HepG2 (cell line): ENCODE measurements around the gene RCBTB1. TPM values are rescaled to one million over a fixed set of nuclear protein-coding genes. Genes with fewer than 3 reads are reported as not detected.
A peak's percentile ranks its signal among the peaks of the same experiment; 100 is the strongest.

ENCODE experiments used
- BHLHE40 ChIP-seq: IDR thresholded peaks from 2 replicates; pipeline ENCODE4 v1.6.1; 2011; ENCODE audit warnings: low read length, improper control_type of control experiment
- CTCF ChIP-seq: sonication (generic); formaldehyde crosslinking; IDR thresholded peaks from 2 replicates; pipeline ENCODE4 v1.5.0; 2020; ENCODE audit warnings: mild to moderate bottlenecking, missing genetic modification reagents, moderate library complexity
- ELF4 ChIP-seq: sonication (generic); formaldehyde crosslinking; IDR thresholded peaks from 2 replicates; pipeline ENCODE4 v1.5.0; 2020; ENCODE audit warnings: missing genetic modification reagents, mild to moderate bottlenecking, moderate library complexity, borderline replicate concordance
- HMG20B ChIP-seq: conservative IDR thresholded peaks from 2 replicates; pipeline ENCODE4 v1.6.1; 2016; ENCODE audit warnings: missing genetic modification reagents, missing compliant biosample characterization
- KDM6A ChIP-seq: IDR thresholded peaks from 2 replicates; pipeline ENCODE4 v1.6.1; 2016; ENCODE audit warnings: low read depth
- MTA3 ChIP-seq: sonication (generic); formaldehyde crosslinking; IDR thresholded peaks from 2 replicates; pipeline ENCODE4 v1.4.0; 2020; ENCODE audit warnings: missing genetic modification reagents
- NKX3-1 ChIP-seq: sonication (generic); formaldehyde crosslinking; IDR thresholded peaks from 2 replicates; pipeline ENCODE4 v1.5.0; 2020; ENCODE audit warnings: missing genetic modification reagents
- NR3C1 ChIP-seq: sonication (generic); formaldehyde crosslinking; IDR thresholded peaks from 2 replicates; pipeline ENCODE4 v1.4.0; 2020; ENCODE audit warnings: missing genetic modification reagents
- RCOR2 ChIP-seq: IDR thresholded peaks from 2 replicates; pipeline ENCODE4 v1.6.1; 2016; ENCODE audit warnings: missing biosample characterization, missing genetic modification reagents
- SKIL ChIP-seq: sonication (generic); formaldehyde crosslinking; IDR thresholded peaks from 2 replicates; pipeline ENCODE4 v1.8.0; 2022; ENCODE audit warnings: missing genetic modification reagents, mild to moderate bottlenecking, moderate library complexity, borderline replicate concordance
- SPEN ChIP-seq: sonication (generic); formaldehyde crosslinking; IDR thresholded peaks from 2 replicates; pipeline ENCODE4 v1.5.1; 2020; ENCODE audit warnings: low read depth, mild to moderate bottlenecking, missing genetic modification reagents
- ZMAT5 ChIP-seq: sonication (generic); formaldehyde crosslinking; IDR thresholded peaks from 2 replicates; pipeline ENCODE4 v1.5.0; 2020; ENCODE audit warnings: mild to moderate bottlenecking, low read depth, missing genetic modification reagents, borderline replicate concordance
- ZNF44 ChIP-seq: sonication (generic); formaldehyde crosslinking; IDR thresholded peaks from 2 replicates; pipeline ENCODE4 v1.5.1; 2020; ENCODE audit warnings: mild to moderate bottlenecking, missing genetic modification reagents
- ZNF501 ChIP-seq: sonication (generic); formaldehyde crosslinking; IDR thresholded peaks from 2 replicates; pipeline ENCODE4 v1.5.1; 2020; ENCODE audit warnings: mild to moderate bottlenecking, moderate library complexity, missing genetic modification reagents
- ZNF589 ChIP-seq: sonication (generic); formaldehyde crosslinking; conservative IDR thresholded peaks from 2 replicates; pipeline ENCODE4 v1.8.0; 2022; ENCODE audit warnings: mild to moderate bottlenecking, moderate library complexity, missing genetic modification reagents
- ZNF724P ChIP-seq: sonication (generic); formaldehyde crosslinking; IDR thresholded peaks from 2 replicates; pipeline ENCODE4 v1.8.0; 2022; ENCODE audit warnings: missing genetic modification reagents, borderline replicate concordance
- polyA plus RNA-seq, 8 experiments: library from polyadenylated mRNA; depleted of rRNA in 3 of 8; stranded (reverse) in 7 of 8; unstranded in 1 of 8; fragments of >200 nt; fragmentation: Illumina TruSeq in 4 of 8; extraction: Trizol in 4 of 8; gene quantifications; 2 replicates each; pipeline versions ENCODE4 v1.2.1 to v1.2.3, GENCODE V29; 2011 to 2016; ENCODE audit warnings: low read depth in 4 of 8, missing spikeins in 1 of 8, mixed read lengths in 1 of 8; ENCODE audit not compliant: insufficient read depth in 1 of 8
- total RNA-seq, 5 experiments: library from RNA; depleted of rRNA; stranded (reverse); fragments of >200 nt; fragmentation: Illumina TruSeq; extraction: Trizol; gene quantifications; 2 replicates each; pipeline ENCODE4 v1.2.3, GENCODE V29; 2016; ENCODE audit warnings: low read depth in 1 of 5
- TF ChIP-seq, protein P1 (sequence below): IDR thresholded peaks from 2 replicates; pipeline ENCODE4 v1.6.1; 2012; ENCODE audit warnings: low read length, improper control_type of control experiment
- TF ChIP-seq, protein P2 (sequence below): sonication (generic); formaldehyde crosslinking; IDR thresholded peaks from 2 replicates; pipeline ENCODE4 v1.4.0; 2020; ENCODE audit warnings: missing genetic modification reagents
- TF ChIP-seq, protein P3 (sequence below): sonication (generic); formaldehyde crosslinking; IDR thresholded peaks from 2 replicates; pipeline ENCODE4 v1.4.0; 2020; ENCODE audit warnings: mild to moderate bottlenecking, missing genetic modification reagents

RCBTB1 gene
- total and polyA plus RNA-seq, 2 of the 13 experiments (the other 11 are each of a cell fraction or from before 2014, with no cell fraction given): 13.4 to 21.6 TPM

- TF ChIP-seq ZNF44 (CRISPR knock-in tag): no peak
- peak; percentile 49; the same call in 1 of the 2 replicates for TF ChIP-seq RCOR2 (CRISPR knock-in tag)
- TF ChIP-seq NR3C1: no peak
- TF ChIP-seq, protein P1, sequence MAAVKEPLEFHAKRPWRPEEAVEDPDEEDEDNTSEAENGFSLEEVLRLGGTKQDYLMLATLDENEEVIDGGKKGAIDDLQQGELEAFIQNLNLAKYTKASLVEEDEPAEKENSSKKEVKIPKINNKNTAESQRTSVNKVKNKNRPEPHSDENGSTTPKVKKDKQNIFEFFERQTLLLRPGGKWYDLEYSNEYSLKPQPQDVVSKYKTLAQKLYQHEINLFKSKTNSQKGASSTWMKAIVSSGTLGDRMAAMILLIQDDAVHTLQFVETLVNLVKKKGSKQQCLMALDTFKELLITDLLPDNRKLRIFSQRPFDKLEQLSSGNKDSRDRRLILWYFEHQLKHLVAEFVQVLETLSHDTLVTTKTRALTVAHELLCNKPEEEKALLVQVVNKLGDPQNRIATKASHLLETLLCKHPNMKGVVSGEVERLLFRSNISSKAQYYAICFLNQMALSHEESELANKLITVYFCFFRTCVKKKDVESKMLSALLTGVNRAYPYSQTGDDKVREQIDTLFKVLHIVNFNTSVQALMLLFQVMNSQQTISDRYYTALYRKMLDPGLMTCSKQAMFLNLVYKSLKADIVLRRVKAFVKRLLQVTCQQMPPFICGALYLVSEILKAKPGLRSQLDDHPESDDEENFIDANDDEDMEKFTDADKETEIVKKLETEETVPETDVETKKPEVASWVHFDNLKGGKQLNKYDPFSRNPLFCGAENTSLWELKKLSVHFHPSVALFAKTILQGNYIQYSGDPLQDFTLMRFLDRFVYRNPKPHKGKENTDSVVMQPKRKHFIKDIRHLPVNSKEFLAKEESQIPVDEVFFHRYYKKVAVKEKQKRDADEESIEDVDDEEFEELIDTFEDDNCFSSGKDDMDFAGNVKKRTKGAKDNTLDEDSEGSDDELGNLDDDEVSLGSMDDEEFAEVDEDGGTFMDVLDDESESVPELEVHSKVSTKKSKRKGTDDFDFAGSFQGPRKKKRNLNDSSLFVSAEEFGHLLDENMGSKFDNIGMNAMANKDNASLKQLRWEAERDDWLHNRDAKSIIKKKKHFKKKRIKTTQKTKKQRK: no peak
- TF ChIP-seq CTCF (CRISPR knock-in tag): no peak
- TF ChIP-seq, protein P2, sequence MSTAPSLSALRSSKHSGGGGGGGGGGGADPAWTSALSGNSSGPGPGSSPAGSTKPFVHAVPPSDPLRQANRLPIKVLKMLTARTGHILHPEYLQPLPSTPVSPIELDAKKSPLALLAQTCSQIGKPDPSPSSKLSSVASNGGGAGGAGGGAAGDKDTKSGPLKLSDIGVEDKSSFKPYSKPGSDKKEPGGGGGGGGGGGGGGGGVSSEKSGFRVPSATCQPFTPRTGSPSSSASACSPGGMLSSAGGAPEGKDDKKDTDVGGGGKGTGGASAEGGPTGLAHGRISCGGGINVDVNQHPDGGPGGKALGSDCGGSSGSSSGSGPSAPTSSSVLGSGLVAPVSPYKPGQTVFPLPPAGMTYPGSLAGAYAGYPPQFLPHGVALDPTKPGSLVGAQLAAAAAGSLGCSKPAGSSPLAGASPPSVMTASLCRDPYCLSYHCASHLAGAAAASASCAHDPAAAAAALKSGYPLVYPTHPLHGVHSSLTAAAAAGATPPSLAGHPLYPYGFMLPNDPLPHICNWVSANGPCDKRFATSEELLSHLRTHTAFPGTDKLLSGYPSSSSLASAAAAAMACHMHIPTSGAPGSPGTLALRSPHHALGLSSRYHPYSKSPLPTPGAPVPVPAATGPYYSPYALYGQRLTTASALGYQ: no peak
- no peak for TF ChIP-seq ZNF589 (CRISPR knock-in tag)
- no peak for TF ChIP-seq BHLHE40
- no peak for TF ChIP-seq ZMAT5
- TF ChIP-seq NKX3-1: no peak
- TF ChIP-seq, protein P3, sequence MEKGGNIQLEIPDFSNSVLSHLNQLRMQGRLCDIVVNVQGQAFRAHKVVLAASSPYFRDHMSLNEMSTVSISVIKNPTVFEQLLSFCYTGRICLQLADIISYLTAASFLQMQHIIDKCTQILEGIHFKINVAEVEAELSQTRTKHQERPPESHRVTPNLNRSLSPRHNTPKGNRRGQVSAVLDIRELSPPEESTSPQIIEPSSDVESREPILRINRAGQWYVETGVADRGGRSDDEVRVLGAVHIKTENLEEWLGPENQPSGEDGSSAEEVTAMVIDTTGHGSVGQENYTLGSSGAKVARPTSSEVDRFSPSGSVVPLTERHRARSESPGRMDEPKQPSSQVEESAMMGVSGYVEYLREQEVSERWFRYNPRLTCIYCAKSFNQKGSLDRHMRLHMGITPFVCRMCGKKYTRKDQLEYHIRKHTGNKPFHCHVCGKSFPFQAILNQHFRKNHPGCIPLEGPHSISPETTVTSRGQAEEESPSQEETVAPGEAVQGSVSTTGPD (CRISPR knock-in tag): peak; percentile 83; the same call in 1 of the 2 replicates
- no peak for TF ChIP-seq SKIL (CRISPR knock-in tag)
- peak; percentile 67 for TF ChIP-seq SPEN (CRISPR knock-in tag)
- no peak for TF ChIP-seq ELF4 (CRISPR knock-in tag)
- TF ChIP-seq MTA3: no peak
- no peak for TF ChIP-seq KDM6A (CRISPR knock-in tag)
- TF ChIP-seq ZNF501 (CRISPR knock-in tag): no peak
- no peak for TF ChIP-seq ZNF724P (CRISPR knock-in tag)
- no peak for TF ChIP-seq HMG20B (CRISPR knock-in tag)
Measured at GRCh38 chr13:49625392-49626079, 40.2 kb upstream of the RCBTB1 start (continued).
